ENCODE results near the gene PDCD2L. TPM values are rescaled to one million over a fixed set of nuclear protein-coding genes. Genes with fewer than 3 reads are reported as not detected.
A peak's percentile ranks its signal among the peaks of the same experiment; 100 is the strongest.

PDCD2L gene
- total and polyA plus RNA-seq, 2 of the 8 experiments (the other 6 are each of a cell fraction or from before 2014, with no cell fraction given): 51.5 to 78.1 TPM

GRCh38 chr19:34399886-34400285 is 4.3 kb upstream of the PDCD2L start:
- Histone ChIP-seq H4K91ac (replicated peaks; ENCODE audit: insufficient read length, low read length) (no peak overlapping the region), H4K8ac (ENCODE audit: extremely low read depth, insufficient read depth, low read length) (no peak overlapping the region), H3K56ac (replicated peaks; ENCODE audit: insufficient read length, low read depth, low read length) (no peak overlapping the region), H2AK5ac (ENCODE audit: low read depth, low read length) (no peak overlapping the region), H2BK12ac (ENCODE audit: low read depth, low read length) (no peak overlapping the region), H4K5ac (ENCODE audit: insufficient read length, low read depth, low read length) (no peak overlapping the region), H2AFZ (ENCODE audit: low read length) (no peak overlapping the region), H3K27me3 (replicated peaks in 1 of 4; ENCODE audit: control insufficient read depth in 3 of 4, extremely low read depth in 1 of 4, insufficient read depth in 3 of 4, low read length in 3 of 4) (no peaks in the 10 kb centered on the region), H3K27ac (ENCODE audit: low read depth, low read length) (no peak overlapping the region), H3K23ac (ENCODE audit: insufficient read length) (no peak overlapping the region), H2BK20ac (ENCODE audit: low read length) (no peak overlapping the region), H3K14ac (ENCODE audit: insufficient read length) (no peak overlapping the region), H2BK120ac (replicated peaks; ENCODE audit: low read depth, low read length) (no peak overlapping the region), H3K9ac (replicated peaks in 1 of 4; ENCODE audit: extremely low read depth in 1 of 4, low read depth in 3 of 4, low read length in 3 of 4) (no peak overlapping the region), H3K79me1 (ENCODE audit: low read depth, low read length) (no peaks in the 10 kb centered on the region), H3K4me2 (ENCODE audit: insufficient read depth in 1 of 2, low read depth in 2 of 2, low read length in 2 of 2) (no peak overlapping the region), H3K4ac (replicated peaks; ENCODE audit: insufficient read length, low read depth, low read length) (no peak overlapping the region), H3K9me3 (ENCODE audit: insufficient read depth in 2 of 2, low read depth in 1 of 2, low read length in 1 of 2) (no peaks in the 10 kb centered on the region), H2BK15ac (ENCODE audit: low read length) (no peak overlapping the region), H2BK5ac (ENCODE audit: low read depth, low read length) (no peak overlapping the region), H3K23me2 (ENCODE audit: low read depth, low read length) (peaks cover 3% of the 10 kb centered on the region; the same call in 1 of the 2 replicates), H3K4me3 (ENCODE audit: extremely low read depth in 1 of 4, insufficient read depth in 2 of 4, low read depth in 3 of 4, low read length in 4 of 4) (no peak overlapping the region), H4K20me1 (replicated peaks in 1 of 2; ENCODE audit: control insufficient read depth in 1 of 2, insufficient read depth in 2 of 2, low read length in 2 of 2) (peaks cover 2% of the 10 kb centered on the region in 2 experiments), H3K36me3 (ENCODE audit: control insufficient read depth in 2 of 4, insufficient read depth in 4 of 4, low read length in 3 of 4) (peaks cover 22 to 43% (median 38%) of the 10 kb centered on the region in 4 experiments), H3K18ac (ENCODE audit: extremely low read depth, low read length) (no peak overlapping the region), H3K4me1 (replicated peaks in 1 of 4; ENCODE audit: control insufficient read depth in 3 of 4, insufficient read depth in 4 of 4, low read length in 3 of 4) (no peaks in the 10 kb centered on the region), H3K79me2 (ENCODE audit: control insufficient read depth in 1 of 2, insufficient read depth in 2 of 2, low read length in 2 of 2) (peaks cover 0 to 1% of the 10 kb centered on the region in 2 experiments; a peak in 1 of 4 replicates)
- TF ChIP-seq EZH2 (IDR thresholded peaks at IDR 0.05; ENCODE audit: low read depth, low read length, severe bottlenecking) (no peak), SP1 (IDR thresholded peaks at IDR 0.05; ENCODE audit: low read depth, low read length) (peak; percentile 8; the same call in 1 of the 2 replicates)
- FAIRE-seq (no peak), DNase-seq (ENCODE audit: low read depth in 1 of 2, low spot score in 2 of 2) (no peak)
- WGBS, 2 experiments (ENCODE audit: extremely low coverage in 1 of 2, insufficient coverage in 1 of 2, insufficient read length in 1 of 2, insufficient replicate concordance in 2 of 2, low coverage in 1 of 2, low lambda C conversion rate in 2 of 2, missing lambda C conversion rate in 1 of 2): 90% methylated on average over 9 of the region's 9 CpGs; no CpG with 5 or more reads in 1 of the 2 experiments
- ChIA-PET POLR2A (ENCODE audit: partially characterized antibody) (interaction anchor here (0.8 to 1.0 kb wide), 2 partner anchors 9 to 77 kb away, joined by 3 read pairs; no protein-coding TSS in a partner anchor), CTCF (ENCODE audit: partially characterized antibody) (no interaction called here)
